ENCODE measurements around the gene EIPR1.

- TF ChIP-seq POLR2AphosphoS5 (IDR thresholded peaks at IDR 0.05; ENCODE audit: borderline replicate concordance, low read depth, low read length) (no peak), EZH2 (IDR thresholded peaks at IDR 0.05) (no peak), FOXP2 (optimal IDR thresholded peaks at IDR 0.05; ENCODE audit: control extremely low read depth, extremely low read length, insufficient read depth) (no peak)
These were observed 57.7 kb downstream of the EIPR1 start for GRCh38 chr2:3319745-3320566.

All from SK-N-MC (cell line).